Activated CD4-positive, alpha-beta memory T cell treated with anti-CD3 and anti-CD28 coated beads, Interleukin-2, amount 10 ng/mL, durations not matched to agents 7 days and 5 days (primary cell): ENCODE data around the gene LMX1B. TPM values are rescaled to one million over a fixed set of nuclear protein-coding genes. Genes with fewer than 3 reads are reported as not detected.
"Not testable (repeated sequence)": the region's sequence is repeated elsewhere in the genome, so short reads cannot be mapped to it uniquely, and the experiment has no call there.

Experiments
- CTCF ChIA-PET: fragments of 350-600 bp; sonication (Branson Sonifier 250); formaldehyde crosslinking; loops from one replicate; lab custom pipeline; 2021; ENCODE audit warnings: antibody characterized with exemption, inconsistent platforms; lab: Charles Lee
- POLR2A ChIA-PET: fragments of 350-600 bp; sonication (Branson Sonifier 250); formaldehyde crosslinking; loops from one replicate; lab custom pipeline; 2021; ENCODE audit warnings: antibody characterized with exemption; lab: Charles Lee
- DNase-seq: peaks from one replicate; pipeline ENCODE4 v3.0.0-alpha.2; 2020
- H3K27ac Mint-ChIP-seq: one replicate; pipeline ENCODE4 v1.8.0; 2021; ENCODE audit warnings: mild to moderate bottlenecking, mixed read lengths
- H3K27me3 Mint-ChIP-seq: one replicate; pipeline ENCODE4 v1.8.0; 2021; ENCODE audit warnings: mixed read lengths
- H3K36me3 Mint-ChIP-seq: one replicate; pipeline ENCODE4 v1.8.0; 2021; ENCODE audit warnings: low read depth, mixed read lengths
- H3K4me1 Mint-ChIP-seq: one replicate; pipeline ENCODE4 v1.8.0; 2021; ENCODE audit warnings: mixed read lengths
- H3K4me3 Mint-ChIP-seq: one replicate; pipeline ENCODE4 v1.8.0; 2021; ENCODE audit warnings: mild to moderate bottlenecking, mixed read lengths
- H3K9me3 Mint-ChIP-seq: one replicate; pipeline ENCODE4 v1.8.0; 2021; ENCODE audit warnings: mixed read lengths
- total RNA-seq, 2 experiments: library from RNA; stranded (reverse); gene quantifications; one replicate each; pipeline ENCODE4 v1.2.3, GENCODE V29; 2021

LMX1B gene
- total RNA-seq, 2 experiments from 2014 or later: not detected

GRCh38 chr9:126704892-126705766, 91.4 kb downstream of the LMX1B start:
- peak; percentile 85 for DNase-seq
- Mint-ChIP-seq H3K27ac (no peak overlapping the region), H3K9me3 (no peaks in the 10 kb centered on the region), H3K27me3 (peaks cover 26% of the 10 kb centered on the region), H3K4me1 (peaks cover 13% of the 10 kb centered on the region), H3K4me3 (no peak overlapping the region), H3K36me3 (no peaks in the 10 kb centered on the region)
- CTCF ChIA-PET: interaction anchor here (0.5 to 10.7 kb wide), 37 partner anchors 8 to 1410 kb away, joined by 3 to 436 read pairs (median 4); partner anchors contain the start of genes ZBTB34 and ZBTB43
- POLR2A ChIA-PET: interaction anchor here (1.0 to 4.8 kb wide), 7 partner anchors 15 to 100 kb away, joined by 4 to 31 read pairs (median 10); partner anchors contain the start of gene ZBTB43

- peak; percentile 77 for DNase-seq
- H3K36me3 Mint-ChIP-seq: no peaks in the 10 kb centered on the region
- POLR2A ChIA-PET: interaction anchor here (1.2 to 4.8 kb wide), 7 partner anchors 14 to 99 kb away, joined by 4 to 31 read pairs (median 10); partner anchors contain the start of gene ZBTB43
- CTCF ChIA-PET: interaction anchor here (0.6 to 10.7 kb wide), 44 partner anchors 9 to 189 kb away, joined by 3 to 436 read pairs (median 4); partner anchors contain the start of genes ZBTB34 and ZBTB43
- H3K4me1 Mint-ChIP-seq: peaks cover 13% of the 10 kb centered on the region
- H3K4me3 Mint-ChIP-seq: no peak overlapping the region
- no peaks in the 10 kb centered on the region for H3K9me3 Mint-ChIP-seq
- H3K27ac Mint-ChIP-seq: no peak overlapping the region
- H3K27me3 Mint-ChIP-seq: peaks cover 26% of the 10 kb centered on the region
These were observed 92.3 kb downstream of the LMX1B start for GRCh38 chr9:126705767-126706697.

GRCh38 chr9:126706698-126707053, 92.9 kb downstream of the LMX1B start:
- Mint-ChIP-seq H3K4me1 (peaks cover 13% of the 10 kb centered on the region), H3K27ac (no peak overlapping the region), H3K27me3 (peaks cover 26% of the 10 kb centered on the region), H3K36me3 (no peaks in the 10 kb centered on the region), H3K4me3 (no peak overlapping the region), H3K9me3 (no peaks in the 10 kb centered on the region)
- POLR2A ChIA-PET: interaction anchor here (1.2 to 4.8 kb wide), 7 partner anchors 13 to 99 kb away, joined by 4 to 31 read pairs (median 10); partner anchors contain the start of gene ZBTB43
- CTCF ChIA-PET: interaction anchor here (0.6 to 10.7 kb wide), 33 partner anchors 8 to 155 kb away, joined by 3 to 436 read pairs (median 6); partner anchors contain the start of genes ZBTB34 and ZBTB43
- no peak for DNase-seq

GRCh38 chr9:126707083-126707482, 93.4 kb downstream of the LMX1B start:
- no peak for DNase-seq
- no peak overlapping the region for H3K27ac Mint-ChIP-seq
- POLR2A ChIA-PET: interaction anchor here (1.2 to 4.8 kb wide), 6 partner anchors 13 to 98 kb away, joined by 5 to 31 read pairs (median 14); partner anchors contain the start of gene ZBTB43

DNA sequence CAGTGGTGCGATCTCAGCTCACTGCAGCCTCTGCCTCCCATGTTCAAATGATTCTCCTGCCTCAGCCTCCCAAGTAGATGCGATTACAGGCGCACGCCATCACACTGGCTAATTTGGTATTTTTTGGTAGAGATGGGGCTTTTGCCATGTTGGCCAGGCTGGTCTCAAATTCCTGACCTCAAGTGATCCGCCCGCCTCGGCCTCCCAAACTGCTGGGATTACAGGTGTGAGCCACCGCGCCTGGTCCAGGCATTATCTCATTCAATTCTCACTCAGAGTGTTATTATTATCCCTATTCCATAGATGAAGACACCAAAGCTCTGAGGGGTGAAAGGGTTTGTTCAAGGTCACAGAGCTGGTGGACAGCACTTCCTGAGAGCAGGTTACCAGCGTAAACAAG, 94.0 kb downstream of the LMX1B start:
- H3K27me3 Mint-ChIP-seq: peaks cover 23% of the 10 kb centered on the region
- H3K9me3 Mint-ChIP-seq, H3K27ac Mint-ChIP-seq, H3K4me3 Mint-ChIP-seq, H3K36me3 Mint-ChIP-seq, DNase-seq: not testable (repeated sequence)
- peaks cover 13% of the 10 kb centered on the region for H3K4me1 Mint-ChIP-seq
- ChIA-PET POLR2A (interaction anchor here (2.0 to 4.8 kb wide), 4 partner anchors 16 to 98 kb away, joined by 10 to 31 read pairs (median 18); partner anchors contain the start of gene ZBTB43), CTCF (interaction anchor here (1.1 to 10.7 kb wide), 8 partner anchors 11 to 105 kb away, joined by 3 to 436 read pairs (median 20); no protein-coding TSS in a partner anchor)

More at GRCh38 chr9:126707083-126707482, 93.4 kb downstream of the LMX1B start:
- H3K36me3 Mint-ChIP-seq: no peaks in the 10 kb centered on the region
- peaks cover 26% of the 10 kb centered on the region for H3K27me3 Mint-ChIP-seq
- CTCF ChIA-PET: interaction anchor here (0.6 to 10.7 kb wide), 30 partner anchors 8 to 154 kb away, joined by 3 to 436 read pairs (median 6); partner anchors contain the start of genes ZBTB34 and ZBTB43
- peaks cover 13% of the 10 kb centered on the region for H3K4me1 Mint-ChIP-seq
- H3K4me3 Mint-ChIP-seq: no peak overlapping the region
- no peaks in the 10 kb centered on the region for H3K9me3 Mint-ChIP-seq

DNA sequence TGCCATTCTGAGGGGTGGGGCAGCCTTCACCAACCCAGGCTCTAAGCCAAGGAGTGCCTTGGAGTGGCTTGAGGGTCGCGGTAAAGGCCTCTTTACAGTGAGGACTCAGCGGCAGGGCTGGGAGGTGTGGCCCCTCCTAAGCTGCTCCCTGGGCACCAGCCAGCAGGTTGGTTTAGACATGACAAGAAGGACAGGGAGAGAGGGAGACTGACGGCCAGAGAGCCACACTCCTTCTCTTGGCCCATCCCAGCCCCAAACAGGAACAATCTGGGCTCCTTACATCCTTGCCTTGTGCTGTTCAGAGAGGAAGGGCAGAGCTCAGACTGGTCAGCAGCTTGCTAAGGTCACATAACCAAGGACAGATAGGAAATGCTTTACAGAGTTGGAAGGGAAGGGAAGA, 94.5 kb downstream of the LMX1B start:
- POLR2A ChIA-PET: interaction anchor here (4.4 to 4.8 kb wide), 2 partner anchors 16 to 97 kb away, joined by 18 to 31 read pairs; partner anchors contain the start of gene ZBTB43
- CTCF ChIA-PET: interaction anchor here (3.9 to 10.7 kb wide), 3 partner anchors 11 to 73 kb away, joined by 31 to 436 read pairs (median 60); no protein-coding TSS in a partner anchor
- H3K9me3 Mint-ChIP-seq: no peaks in the 10 kb centered on the region
- no peak overlapping the region for H3K4me3 Mint-ChIP-seq
- H3K4me1 Mint-ChIP-seq: peaks cover 13% of the 10 kb centered on the region
- H3K27ac Mint-ChIP-seq: no peak overlapping the region
- no peaks in the 10 kb centered on the region for H3K36me3 Mint-ChIP-seq
- H3K27me3 Mint-ChIP-seq: peaks cover 23% of the 10 kb centered on the region
- no peak for DNase-seq

DNA sequence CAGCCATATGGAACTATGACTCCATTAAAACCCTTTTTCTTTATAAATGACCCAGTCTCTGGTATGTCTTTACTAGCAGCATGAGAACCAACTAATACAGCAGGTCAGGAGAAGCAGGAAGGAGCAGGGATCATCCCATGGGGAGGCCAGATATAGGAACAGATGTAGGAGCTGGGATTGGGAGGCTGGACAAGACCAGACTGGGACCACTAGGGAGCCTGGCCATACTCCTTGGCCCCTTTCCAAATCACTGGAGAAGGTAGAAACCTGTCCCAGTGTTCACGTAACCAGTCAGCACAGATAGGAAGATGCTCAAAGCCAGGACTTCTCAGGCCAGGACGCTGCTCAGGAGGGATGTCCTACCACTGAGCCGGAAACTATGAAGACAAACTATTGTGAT, 95.5 kb downstream of the LMX1B start:
- Mint-ChIP-seq H3K36me3 (no peaks in the 10 kb centered on the region), H3K9me3 (no peaks in the 10 kb centered on the region), H3K27me3 (peaks cover 20% of the 10 kb centered on the region), H3K27ac (no peak overlapping the region), H3K4me3 (no peak overlapping the region), H3K4me1 (peaks cover 13% of the 10 kb centered on the region)
- no peak for DNase-seq
- ChIA-PET CTCF (interaction anchor here (1.0 to 10.7 kb wide), 3 partner anchors 9 to 72 kb away, joined by 3 to 436 read pairs (median 3); no protein-coding TSS in a partner anchor), POLR2A (interaction anchor here (0.9 to 2.5 kb wide), 2 partner anchors 9 to 14 kb away, joined by 3 to 9 read pairs; no protein-coding TSS in a partner anchor)

- Mint-ChIP-seq H3K36me3 (no peaks in the 10 kb centered on the region), H3K27me3 (peaks cover 17% of the 10 kb centered on the region), H3K9me3 (no peaks in the 10 kb centered on the region), H3K4me3 (no peak overlapping the region), H3K27ac (no peak overlapping the region), H3K4me1 (peaks cover 19% of the 10 kb centered on the region)
- ChIA-PET POLR2A (no interaction called here), CTCF (interaction anchor here (1.4 to 1.7 kb wide), 3 partner anchors 10 to 66 kb away, joined by 3 to 16 read pairs (median 6); no protein-coding TSS in a partner anchor)
- DNase-seq: no peak
These were observed 101.7 kb downstream of the LMX1B start for GRCh38 chr9:126715382-126715781.

DNA sequence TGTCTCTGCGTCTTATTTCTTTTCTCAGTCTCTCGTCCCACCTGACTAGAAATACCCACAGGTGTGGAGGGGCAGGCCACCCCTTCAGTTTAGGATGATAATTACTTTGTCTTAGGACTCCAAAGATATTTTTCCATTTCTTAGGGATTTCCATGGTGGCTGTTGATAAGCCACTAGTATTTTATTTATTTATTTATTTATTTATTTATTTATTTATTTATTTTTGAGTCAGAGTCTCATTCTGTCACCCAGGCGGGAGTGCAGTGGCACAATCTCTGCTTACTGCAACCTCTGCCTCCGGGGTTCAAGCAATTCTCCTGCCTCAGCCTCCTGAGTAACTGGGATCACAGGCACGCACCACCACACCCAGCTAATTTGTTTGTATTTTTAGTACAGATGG, 103.7 kb downstream of the LMX1B start:
- H3K36me3 Mint-ChIP-seq, H3K9me3 Mint-ChIP-seq, POLR2A ChIA-PET, H3K4me3 Mint-ChIP-seq, H3K27ac Mint-ChIP-seq, DNase-seq: not testable (repeated sequence)
- CTCF ChIA-PET: interaction anchor here (6.2 kb wide), 1 partner anchor 11 kb away, joined by 60 read pairs; no protein-coding TSS in a partner anchor
- Mint-ChIP-seq H3K4me1 (peaks cover 35% of the 10 kb centered on the region), H3K27me3 (peaks cover 17% of the 10 kb centered on the region)

GRCh38 chr9:126719618-126720031, 105.9 kb downstream of the LMX1B start:
- H3K9me3 Mint-ChIP-seq: no peaks in the 10 kb centered on the region
- POLR2A ChIA-PET: interaction anchor here (1.4 to 2.1 kb wide), 3 partner anchors 9 to 85 kb away, joined by 4 to 7 read pairs (median 6); partner anchors contain the start of gene ZBTB43
- H3K27me3 Mint-ChIP-seq: peaks cover 14% of the 10 kb centered on the region
- peaks cover 43% of the 10 kb centered on the region for H3K4me1 Mint-ChIP-seq
- peak; percentile 89 for DNase-seq
- no peaks in the 10 kb centered on the region for H3K36me3 Mint-ChIP-seq
- CTCF ChIA-PET: interaction anchor here (1.0 to 6.2 kb wide), 3 partner anchors 14 to 63 kb away, joined by 3 to 60 read pairs (median 5); no protein-coding TSS in a partner anchor
- no peak overlapping the region for H3K27ac Mint-ChIP-seq
- H3K4me3 Mint-ChIP-seq: peak overlapping the region; percentile 13

DNA sequence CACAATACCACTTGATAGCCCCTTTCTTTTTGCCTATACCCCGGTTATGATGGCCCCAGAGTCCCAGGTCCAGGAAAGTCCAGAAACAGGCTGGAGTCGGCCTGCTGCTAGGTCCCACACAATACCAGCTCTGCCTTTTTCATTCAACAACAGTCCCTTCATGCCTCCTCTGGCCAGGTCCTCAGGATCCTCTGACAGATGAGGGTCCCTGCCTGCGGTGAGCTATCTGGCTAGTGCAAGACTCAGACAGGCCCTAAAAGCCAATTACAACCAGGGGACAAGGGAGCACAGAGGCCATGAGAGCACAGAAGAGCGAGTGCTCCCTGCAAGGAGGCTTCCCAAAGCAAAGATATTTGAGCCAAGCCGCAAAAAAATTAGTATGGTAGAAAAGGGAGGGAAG, 106.3 kb downstream of the LMX1B start:
- Mint-ChIP-seq H3K4me3 (no peak overlapping the region), H3K4me1 (peaks cover 43% of the 10 kb centered on the region), H3K36me3 (no peaks in the 10 kb centered on the region), H3K9me3 (no peaks in the 10 kb centered on the region), H3K27ac (peak overlapping the region; percentile 52), H3K27me3 (peaks cover 12% of the 10 kb centered on the region)
- POLR2A ChIA-PET: interaction anchor here (1.4 to 2.1 kb wide), 4 partner anchors 9 to 85 kb away, joined by 4 to 7 read pairs (median 6); partner anchors contain the start of gene ZBTB43
- no peak for DNase-seq
- CTCF ChIA-PET: interaction anchor here (0.5 to 6.2 kb wide), 4 partner anchors 14 to 914 kb away, joined by 3 to 60 read pairs (median 4); no protein-coding TSS in a partner anchor
